GM21786 (cell line): ENCODE results near the gene FADD.

Source experiments
- ATAC-seq: cut with Tn5 transposase; IDR thresholded peaks from one replicate; pipeline ENCODE4 v1.9.1; 2021; ENCODE audit not compliant: unreplicated experiment

The FADD gene

GRCh38 chr11:70230840-70231710 is 28.0 kb downstream of the FADD start:
- ATAC-seq: no peak

- ATAC-seq: no peak
Measured at GRCh38 chr11:70233034-70233433, 29.9 kb downstream of the FADD start.

GRCh38 chr11:70233511-70233934 is 30.4 kb downstream of the FADD start:
- no peak for ATAC-seq

DNA sequence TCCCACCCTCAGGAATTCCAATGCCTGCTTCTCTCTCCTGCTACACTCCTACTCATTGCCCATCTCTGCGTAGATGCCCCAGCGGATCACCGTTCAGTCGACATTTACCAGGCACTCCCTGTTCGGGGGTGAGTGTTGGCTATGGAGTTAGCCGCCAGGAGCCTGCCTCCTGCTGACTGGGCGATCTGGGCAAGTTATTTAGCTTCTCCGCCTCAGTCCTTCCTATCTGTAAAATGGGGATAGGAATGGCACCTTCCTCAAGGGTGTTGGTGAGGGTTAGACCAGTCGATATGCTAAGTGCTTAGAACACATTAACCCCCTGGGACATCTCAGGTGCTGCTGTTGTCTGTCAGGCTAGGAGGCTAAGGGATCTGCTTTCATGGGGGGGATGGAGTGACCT is 30.9 kb downstream of the FADD start:
- no peak for ATAC-seq

DNA sequence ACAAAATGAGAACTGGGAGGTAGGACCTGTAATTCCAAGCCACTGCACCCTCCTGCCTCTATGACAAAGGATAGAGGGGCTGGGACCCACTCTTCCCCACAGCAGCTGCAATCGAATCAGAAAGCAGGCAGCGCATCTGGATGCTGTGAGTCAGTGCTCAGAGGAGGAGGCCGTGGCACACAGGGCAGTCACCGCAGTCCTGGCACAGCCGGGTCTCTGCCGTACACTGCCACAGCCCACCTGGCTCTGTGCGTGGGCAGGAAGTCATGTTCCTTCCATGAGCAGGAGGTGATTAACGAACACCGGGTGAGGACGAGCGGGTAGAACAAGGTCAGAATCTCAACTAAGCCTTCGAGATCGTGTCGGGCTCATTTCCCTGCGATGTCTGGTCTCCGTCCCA is 37.2 kb downstream of the FADD start:
- no peak for ATAC-seq

GRCh38 chr11:70241709-70242108 is 38.6 kb downstream of the FADD start:
- no peak for ATAC-seq

GRCh38 chr11:70242885-70243284 is 39.8 kb downstream of the FADD start:
- no peak for ATAC-seq

GRCh38 chr11:70243912-70244652 is 41.0 kb downstream of the FADD start:
- no peak for ATAC-seq

DNA sequence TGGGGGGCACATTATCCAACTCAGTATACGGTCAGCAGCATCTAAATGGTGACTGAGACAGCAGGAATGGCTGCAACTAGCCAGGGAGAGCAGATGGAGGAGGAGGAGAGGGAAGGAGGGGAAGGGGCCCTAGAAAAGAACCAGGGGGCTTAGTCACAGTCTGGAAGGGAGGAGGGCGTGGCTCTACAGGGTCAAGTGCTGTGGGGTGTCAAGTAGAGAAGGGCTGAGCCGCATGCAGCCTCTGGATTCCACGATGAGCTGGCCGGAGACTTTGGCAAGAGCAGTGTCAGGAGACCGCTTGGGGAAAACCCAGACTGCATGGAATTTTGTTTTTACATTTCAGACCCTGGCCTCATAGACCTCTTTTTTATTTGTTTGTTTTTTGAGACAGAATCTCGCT is 41.6 kb downstream of the FADD start:
- no peak for ATAC-seq

DNA sequence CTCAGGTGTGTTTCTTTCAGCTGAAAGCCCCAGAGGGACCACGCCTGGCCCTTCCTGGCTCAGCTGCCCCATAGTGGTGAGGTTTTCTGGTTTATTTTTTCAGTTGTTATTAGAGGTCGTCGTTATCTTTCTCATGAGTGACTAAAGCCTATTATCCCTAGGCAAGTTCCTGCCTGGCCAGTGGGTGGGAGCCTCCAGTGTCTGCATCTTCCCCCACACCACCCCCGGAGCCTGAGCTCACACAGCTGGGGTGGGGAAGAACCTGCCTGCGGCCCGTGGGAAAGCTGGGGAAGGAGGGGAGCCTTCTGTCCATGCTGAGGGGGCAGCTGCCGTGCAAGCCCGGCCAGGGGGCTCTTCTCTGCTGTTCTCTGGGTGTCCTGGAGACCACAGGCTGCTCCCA is 43.1 kb downstream of the FADD start:
- no peak for ATAC-seq

GRCh38 chr11:70247042-70247709 is 44.1 kb downstream of the FADD start:
- ATAC-seq: no peak

GRCh38 chr11:70247710-70248072 is 44.6 kb downstream of the FADD start:
- no peak for ATAC-seq

GRCh38 chr11:70250876-70251658 is 48.0 kb downstream of the FADD start:
- ATAC-seq: no peak

DNA sequence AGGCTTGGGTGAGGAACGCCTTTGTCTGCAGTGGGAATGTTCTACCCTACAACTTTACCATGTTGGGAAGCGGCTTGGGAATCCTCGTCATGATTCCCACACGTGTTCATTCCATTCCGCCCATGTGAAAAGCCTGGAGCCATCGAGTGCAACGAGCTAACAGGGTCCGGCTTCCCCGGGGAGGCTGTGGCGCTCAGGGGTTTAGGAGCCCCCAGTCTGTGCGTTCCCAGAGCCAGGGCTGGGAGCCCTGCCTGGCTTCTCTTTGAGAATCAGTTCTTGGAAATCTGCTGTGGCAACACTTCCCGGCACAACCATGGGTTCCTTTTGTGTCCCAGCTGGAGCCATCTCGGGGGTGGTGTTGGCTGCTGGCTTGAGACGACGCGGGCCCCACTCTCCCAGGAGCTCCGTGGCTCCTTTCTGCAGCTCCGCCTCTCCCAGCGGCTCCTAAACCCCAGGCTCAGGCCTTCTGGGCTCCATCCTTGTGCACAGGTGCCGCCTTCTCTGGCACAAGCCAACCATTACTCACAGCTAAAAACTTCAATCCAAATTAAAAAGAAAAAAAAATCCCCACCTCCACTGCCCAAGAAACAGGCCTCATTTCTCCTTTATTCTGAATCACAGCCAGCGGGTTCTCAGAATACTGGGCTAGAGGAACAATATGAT is 48.7 kb downstream of the FADD start:
- no peak for ATAC-seq

- ATAC-seq: peak; percentile 55
Measured at GRCh38 chr11:70252844-70253243, 49.7 kb downstream of the FADD start.

DNA sequence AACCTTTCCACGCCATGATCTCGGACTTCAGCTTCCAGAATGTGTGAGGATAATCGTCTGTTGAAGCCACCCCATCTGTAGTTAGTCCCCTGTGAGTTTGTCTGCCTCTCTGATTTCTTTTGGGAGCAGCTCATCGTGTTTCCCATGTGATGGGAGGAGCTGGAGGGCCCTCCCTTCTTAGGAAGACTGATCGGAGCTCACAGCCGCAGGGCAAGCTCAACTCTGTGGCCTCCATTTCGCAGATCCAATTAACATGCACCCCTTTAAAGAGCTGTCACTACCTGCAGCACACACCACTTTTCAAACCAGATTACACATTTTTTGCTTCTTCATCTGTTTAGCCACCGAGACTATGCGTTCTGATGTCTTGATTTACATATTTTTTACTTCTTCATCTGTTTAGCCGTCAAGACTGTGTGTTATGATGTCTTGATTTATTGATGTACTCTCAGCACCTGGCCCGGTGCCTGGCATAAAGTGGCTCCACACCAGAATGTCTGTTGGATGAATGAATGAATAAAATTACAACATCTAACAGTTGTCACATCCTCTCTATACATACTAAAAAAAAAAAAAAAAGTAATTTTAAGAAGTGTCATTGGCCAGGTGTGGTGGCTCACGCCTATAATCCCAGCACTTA is 52.5 kb downstream of the FADD start:
- ATAC-seq: no peak
